SK-N-SH (cell line): ENCODE measurements around the gene PLB1.

ENCODE experiments used
- RAD21 ChIP-seq: IDR thresholded peaks from 2 replicates; pipeline ENCODE4 v1.6.1; 2012; ENCODE audit warnings: mild to moderate bottlenecking, low read length
- SMC3 ChIP-seq: IDR thresholded peaks from 2 replicates; pipeline ENCODE4 v1.6.1; 2012; ENCODE audit warnings: low read depth, low read length, improper control_type of control experiment
- TF ChIP-seq, protein P1 (sequence below): fragments of 200-600 bp; sonication (generic); IDR thresholded peaks from 2 replicates; pipeline ENCODE4 v1.6.1; 2017; ENCODE audit warnings: antibody characterized with exemption, mild to moderate bottlenecking, moderate library complexity
- TF ChIP-seq, protein P2 (sequence below): IDR thresholded peaks from 2 replicates; pipeline ENCODE4 v1.6.1; 2012; ENCODE audit warnings: mild to moderate bottlenecking, low read depth, low read length, moderate library complexity

DNA sequence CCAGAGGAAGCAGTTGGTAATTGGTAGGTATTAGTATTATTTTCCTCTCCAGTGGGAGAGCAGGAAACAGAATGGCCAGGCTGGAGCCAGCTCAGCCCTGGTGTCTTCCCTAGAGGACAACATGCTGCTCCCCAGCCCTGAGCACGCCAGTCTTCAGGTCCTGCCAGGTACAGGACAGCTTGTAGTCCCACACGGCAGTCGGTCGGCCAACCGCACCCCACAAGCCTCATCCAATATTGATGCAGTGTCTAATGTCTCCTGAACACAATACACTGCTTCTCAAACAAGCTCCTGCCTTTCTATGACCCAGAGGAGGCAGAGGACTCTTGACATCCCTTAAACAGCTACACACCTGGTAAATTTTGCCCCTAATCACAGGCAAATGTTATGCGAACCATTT, 184.8 kb downstream of the PLB1 start:
- TF ChIP-seq, protein P1, sequence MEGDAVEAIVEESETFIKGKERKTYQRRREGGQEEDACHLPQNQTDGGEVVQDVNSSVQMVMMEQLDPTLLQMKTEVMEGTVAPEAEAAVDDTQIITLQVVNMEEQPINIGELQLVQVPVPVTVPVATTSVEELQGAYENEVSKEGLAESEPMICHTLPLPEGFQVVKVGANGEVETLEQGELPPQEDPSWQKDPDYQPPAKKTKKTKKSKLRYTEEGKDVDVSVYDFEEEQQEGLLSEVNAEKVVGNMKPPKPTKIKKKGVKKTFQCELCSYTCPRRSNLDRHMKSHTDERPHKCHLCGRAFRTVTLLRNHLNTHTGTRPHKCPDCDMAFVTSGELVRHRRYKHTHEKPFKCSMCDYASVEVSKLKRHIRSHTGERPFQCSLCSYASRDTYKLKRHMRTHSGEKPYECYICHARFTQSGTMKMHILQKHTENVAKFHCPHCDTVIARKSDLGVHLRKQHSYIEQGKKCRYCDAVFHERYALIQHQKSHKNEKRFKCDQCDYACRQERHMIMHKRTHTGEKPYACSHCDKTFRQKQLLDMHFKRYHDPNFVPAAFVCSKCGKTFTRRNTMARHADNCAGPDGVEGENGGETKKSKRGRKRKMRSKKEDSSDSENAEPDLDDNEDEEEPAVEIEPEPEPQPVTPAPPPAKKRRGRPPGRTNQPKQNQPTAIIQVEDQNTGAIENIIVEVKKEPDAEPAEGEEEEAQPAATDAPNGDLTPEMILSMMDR: no peak
- TF ChIP-seq, protein P2, sequence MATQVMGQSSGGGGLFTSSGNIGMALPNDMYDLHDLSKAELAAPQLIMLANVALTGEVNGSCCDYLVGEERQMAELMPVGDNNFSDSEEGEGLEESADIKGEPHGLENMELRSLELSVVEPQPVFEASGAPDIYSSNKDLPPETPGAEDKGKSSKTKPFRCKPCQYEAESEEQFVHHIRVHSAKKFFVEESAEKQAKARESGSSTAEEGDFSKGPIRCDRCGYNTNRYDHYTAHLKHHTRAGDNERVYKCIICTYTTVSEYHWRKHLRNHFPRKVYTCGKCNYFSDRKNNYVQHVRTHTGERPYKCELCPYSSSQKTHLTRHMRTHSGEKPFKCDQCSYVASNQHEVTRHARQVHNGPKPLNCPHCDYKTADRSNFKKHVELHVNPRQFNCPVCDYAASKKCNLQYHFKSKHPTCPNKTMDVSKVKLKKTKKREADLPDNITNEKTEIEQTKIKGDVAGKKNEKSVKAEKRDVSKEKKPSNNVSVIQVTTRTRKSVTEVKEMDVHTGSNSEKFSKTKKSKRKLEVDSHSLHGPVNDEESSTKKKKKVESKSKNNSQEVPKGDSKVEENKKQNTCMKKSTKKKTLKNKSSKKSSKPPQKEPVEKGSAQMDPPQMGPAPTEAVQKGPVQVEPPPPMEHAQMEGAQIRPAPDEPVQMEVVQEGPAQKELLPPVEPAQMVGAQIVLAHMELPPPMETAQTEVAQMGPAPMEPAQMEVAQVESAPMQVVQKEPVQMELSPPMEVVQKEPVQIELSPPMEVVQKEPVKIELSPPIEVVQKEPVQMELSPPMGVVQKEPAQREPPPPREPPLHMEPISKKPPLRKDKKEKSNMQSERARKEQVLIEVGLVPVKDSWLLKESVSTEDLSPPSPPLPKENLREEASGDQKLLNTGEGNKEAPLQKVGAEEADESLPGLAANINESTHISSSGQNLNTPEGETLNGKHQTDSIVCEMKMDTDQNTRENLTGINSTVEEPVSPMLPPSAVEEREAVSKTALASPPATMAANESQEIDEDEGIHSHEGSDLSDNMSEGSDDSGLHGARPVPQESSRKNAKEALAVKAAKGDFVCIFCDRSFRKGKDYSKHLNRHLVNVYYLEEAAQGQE: no peak
- TF ChIP-seq SMC3 (no peak), RAD21 (no peak)
